ENCODE data around the gene HIVEP3.

HIVEP3 gene

DNA sequence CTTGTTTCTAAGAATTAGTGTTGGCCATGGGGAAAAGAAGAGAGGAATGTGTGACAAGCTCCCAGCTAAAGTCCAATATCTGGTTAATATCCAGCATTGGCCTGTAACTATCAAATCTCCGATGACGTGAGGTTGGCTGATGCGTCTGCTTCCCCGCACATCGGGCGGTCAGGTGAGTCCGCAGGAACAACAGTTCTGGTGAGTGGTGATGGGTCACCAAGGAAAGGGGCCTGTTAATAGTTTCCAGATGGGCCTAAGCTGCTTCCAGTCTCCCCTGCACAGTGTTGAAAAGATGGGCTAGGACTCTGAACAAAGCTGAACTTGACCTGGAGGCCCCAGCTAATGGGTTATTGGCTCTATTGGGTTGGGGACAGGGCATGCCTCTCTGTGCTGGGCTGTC lies 241.1 kb downstream of the HIVEP3 start:
- no peak for DNase-seq

GRCh38 chr1:41675401-41675800 lies 243.3 kb downstream of the HIVEP3 start:
- no peak for DNase-seq

DNA sequence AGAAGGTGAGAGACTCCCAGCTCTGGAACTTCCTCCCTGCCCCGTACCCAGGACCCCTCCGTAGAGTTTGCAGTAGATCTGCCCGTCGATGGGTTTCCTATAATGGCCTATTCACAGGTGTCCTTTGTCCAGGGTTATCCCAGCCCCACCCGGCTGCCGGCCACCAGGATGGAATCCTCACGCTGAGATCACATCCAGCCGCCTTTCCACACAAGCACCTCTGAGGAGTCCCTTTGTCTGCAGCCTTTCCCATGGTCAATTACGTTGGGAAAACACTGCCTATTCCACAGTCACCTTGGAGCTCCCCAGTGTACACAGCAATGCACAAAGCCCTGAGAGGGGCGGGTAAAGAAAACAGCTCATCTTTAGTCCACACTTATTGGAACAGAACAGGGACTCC lies 244.2 kb downstream of the HIVEP3 start:
- no peak for DNase-seq

- no peak for DNase-seq
Observed at GRCh38 chr1:41673806-41674205, 244.9 kb downstream of the HIVEP3 start.

DNA sequence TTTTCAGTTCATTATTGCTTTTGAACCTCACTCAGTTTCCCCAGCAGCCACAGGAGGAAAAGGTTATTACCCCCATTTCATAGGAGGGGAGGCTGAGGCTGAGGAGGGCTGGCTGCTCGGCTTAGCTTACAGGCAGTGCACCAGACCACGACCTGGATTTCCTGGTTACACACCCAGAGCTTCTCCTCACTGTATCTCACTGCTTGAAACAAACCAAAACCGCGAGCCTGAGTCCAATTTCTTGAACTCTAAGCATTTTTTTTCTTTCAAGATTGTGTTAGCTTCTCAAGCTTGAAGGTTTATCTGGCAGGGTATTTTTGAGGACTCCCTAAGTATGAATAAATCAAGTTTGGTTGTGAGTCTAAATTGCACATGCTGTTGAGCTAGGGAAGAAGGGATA lies 245.3 kb downstream of the HIVEP3 start:
- DNase-seq, result no peak

- no peak for DNase-seq
Observed at GRCh38 chr1:41672641-41673361, 245.9 kb downstream of the HIVEP3 start.

- DNase-seq, result no peak
Observed at GRCh38 chr1:41672173-41672572, 246.5 kb downstream of the HIVEP3 start.

DNA sequence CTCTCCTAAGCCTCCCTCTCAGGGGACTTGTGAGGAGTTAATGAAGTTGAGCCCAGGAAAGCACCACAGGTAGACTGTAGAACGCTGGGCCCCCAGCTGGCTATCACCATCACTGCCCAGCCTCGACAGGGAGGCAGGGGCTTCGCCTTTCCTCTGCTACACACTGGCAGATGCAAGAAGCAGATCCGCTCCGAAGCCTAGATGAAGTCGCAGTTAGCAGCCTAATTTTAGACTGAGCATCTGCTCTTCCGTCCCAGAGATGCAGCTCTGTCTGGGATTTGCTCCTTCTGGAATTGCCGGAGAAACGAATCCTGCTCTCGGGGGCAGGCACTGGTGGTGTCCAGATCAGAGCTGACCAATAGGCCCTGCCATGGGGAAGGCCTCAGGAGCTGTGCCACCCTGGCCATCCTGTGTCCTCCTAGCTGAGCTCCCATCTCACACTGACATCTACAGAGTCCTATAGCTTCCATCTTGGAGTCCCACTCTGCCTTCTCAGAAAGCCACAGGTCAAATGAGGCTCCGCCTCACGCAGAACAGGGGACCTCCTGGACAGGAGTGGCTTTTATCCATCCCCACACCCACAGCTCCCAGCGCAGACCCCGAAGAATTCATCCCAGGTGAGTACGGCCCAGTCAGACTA lies 247.5 kb downstream of the HIVEP3 start:
- no peak for DNase-seq

DNA sequence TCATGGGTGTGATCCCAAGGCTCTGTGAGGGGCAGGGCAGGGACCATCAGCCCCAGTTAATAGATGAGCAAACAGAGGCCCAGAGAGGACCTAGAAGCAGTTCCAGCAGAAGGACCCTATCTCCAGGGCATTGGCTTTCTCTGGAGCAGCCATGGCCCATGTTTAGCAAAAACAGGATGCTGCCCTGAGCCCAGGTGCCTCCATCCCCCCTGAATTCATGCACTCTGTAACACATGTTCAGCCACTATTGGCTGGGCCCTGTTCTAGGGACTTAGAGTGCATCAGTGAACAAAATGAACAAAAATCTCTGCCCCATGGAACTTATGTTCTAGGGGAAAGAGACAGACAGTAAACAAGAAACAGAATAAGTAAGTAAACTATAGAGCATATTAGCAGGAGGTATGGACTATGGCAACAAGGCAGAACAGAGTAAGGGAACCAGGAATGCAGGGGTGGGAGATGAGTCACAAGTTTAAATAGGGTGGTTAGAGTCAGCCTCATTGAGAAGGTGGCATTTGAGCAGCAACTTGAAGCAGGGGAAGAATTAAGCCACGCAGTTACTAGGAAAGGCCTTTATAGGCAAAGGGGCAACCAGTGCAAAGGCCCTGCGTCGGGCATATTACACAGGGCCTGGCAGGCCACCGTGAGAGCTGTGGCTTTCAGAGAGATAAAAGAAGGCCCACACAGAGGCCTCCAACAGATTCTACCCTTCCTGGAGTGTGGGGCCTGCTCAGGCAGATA lies 248.3 kb downstream of the HIVEP3 start:
- no peak for DNase-seq

GRCh38 chr1:41668967-41669366 lies 249.8 kb downstream of the HIVEP3 start:
- DNase-seq, result no peak

DNA sequence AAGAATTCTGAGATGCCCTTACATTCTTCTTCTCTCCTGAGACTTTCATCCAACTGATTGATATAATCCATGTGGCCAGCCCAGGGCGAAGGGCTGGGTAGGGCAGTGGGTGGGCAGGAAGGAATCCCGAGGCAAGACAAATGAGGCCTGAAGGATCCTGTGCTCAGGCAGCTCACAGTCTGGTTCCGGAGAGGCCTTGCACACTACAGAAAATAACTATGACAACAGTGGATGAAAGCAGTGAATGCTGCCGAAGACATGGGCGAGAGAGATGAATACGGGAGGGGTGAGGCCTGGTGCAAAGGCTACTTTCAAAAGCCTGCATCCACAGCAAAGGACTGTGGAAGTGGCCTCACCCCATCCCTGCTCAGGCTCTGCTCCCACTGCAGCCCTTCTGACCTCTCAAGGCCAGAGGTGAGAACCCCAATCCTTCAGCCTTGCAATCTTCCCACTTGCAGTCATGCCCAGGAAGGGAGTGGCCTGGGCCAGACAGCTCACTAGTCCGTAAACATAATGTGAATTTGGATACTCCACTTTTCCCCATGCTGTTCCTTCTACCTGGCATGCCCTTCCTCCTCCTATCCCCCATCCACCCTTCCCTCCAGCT lies 250.6 kb downstream of the HIVEP3 start:
- DNase-seq, result no peak

DNA sequence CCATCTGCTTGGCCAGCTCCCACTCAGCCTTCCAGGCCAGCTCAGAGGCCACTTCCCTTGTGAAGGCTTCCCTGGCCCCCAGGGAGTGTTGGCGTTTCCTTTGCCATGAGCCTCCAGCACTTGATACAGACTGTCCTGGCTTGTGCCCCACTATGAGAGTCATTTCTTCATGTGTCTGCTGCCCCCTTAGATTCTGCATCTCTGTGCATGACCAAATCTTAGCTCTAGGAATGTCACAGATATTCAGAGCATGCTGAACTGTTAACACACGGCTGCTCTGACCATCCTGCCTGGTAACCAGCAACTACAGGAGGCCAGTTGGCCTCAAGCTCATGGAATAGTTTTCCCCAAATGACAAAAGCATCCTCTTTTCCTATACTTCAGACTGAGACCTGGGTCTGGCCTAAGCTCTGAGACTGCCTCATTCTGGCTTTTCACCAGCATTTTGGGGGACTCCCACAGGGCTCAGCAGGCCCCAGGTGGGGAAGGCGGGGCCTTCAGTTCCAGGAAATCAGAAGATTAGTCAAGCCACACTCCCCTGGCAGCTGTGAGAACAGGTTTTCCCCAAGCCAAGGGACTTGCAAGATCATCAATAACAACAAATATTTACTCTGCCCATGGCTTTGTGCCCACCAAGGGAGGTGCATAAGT lies 251.6 kb downstream of the HIVEP3 start:
- DNase-seq, result peak; percentile 30

- DNase-seq, result no peak
Observed at GRCh38 chr1:41665962-41666917, 252.5 kb downstream of the HIVEP3 start.

- peak; percentile 41 for DNase-seq
Observed at GRCh38 chr1:41664861-41665640, 253.7 kb downstream of the HIVEP3 start.

GRCh38 chr1:41663671-41664400 lies 254.9 kb downstream of the HIVEP3 start:
- peak; percentile 23 for DNase-seq

DNA sequence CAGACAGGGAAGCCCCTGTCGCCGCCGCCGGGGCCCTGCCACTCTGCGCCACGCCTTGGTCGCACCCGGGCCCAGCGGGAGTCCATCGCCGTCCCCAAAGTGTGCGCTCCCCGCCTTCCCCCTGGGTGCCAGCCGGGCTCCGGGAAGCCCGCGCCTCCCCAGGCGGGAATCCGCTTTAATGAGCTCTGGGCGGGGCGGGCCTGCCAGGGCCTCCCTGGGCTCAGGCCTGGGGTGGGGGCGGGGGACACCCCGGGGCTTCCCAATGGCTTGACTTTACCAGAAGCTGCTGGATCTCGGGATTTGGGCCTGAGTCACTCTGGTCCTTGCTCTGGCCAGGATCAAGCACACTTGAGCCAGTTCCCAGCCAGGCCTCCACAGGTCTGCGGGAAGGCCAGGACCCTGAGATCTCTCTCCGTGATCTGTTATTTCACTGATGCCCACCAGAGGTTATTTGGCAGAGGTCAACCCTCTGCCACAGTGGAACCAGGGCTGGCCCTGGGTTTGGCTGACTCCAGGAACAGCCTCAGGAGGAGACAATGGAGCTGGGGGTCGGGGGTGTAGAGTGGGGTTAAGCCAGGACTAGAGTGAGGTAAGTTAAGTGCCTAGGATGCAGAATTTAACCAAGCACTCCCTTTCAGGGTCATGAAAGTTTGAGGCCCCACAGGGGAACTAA lies 255.8 kb downstream of the HIVEP3 start:
- DNase-seq, result peak; percentile 72

GRCh38 chr1:41662061-41662764 lies 256.5 kb downstream of the HIVEP3 start:
- peak; percentile 83 for DNase-seq

DNA sequence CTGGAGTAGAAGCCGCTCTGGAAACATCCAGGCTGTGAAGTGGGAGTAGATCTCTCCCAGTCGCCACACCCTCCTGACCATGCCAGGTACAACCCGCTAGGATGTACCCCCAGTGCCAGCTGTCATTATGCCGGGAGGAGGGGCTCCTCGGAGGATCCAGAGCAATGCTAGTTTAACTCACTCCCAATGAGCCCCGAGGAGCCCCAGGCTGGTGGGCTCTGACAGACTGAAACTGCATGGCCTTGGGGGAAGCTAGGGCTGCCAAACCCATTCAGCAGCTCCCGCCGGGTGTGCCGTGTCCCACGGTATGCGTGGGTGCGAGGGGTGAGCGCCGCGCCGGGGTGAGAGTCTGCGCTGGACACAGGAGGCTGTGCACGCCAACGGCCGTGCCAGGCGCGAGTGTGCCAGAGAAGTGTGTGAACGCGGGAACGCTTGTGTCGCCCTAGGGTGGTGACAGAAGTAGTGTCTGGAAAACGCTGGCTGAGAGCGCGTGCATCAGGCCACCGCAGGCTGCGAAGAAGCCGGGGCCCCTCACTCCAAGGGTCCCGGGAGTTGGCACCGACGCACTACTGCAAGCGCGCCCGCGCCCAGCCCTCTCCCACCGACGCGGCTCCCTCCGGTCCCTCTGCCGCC lies 257.2 kb downstream of the HIVEP3 start:
- DNase-seq, result peak; percentile 51

All from DMS53 (cell line).